ENCODE measurements around the gene EYS. TPM values are rescaled to one million over a fixed set of nuclear protein-coding genes. Genes with fewer than 3 reads are reported as not detected.

Gene EYS
- total and polyA plus RNA-seq, 4 donors = 0.08 to 0.63 (median 0.36) TPM

DNA sequence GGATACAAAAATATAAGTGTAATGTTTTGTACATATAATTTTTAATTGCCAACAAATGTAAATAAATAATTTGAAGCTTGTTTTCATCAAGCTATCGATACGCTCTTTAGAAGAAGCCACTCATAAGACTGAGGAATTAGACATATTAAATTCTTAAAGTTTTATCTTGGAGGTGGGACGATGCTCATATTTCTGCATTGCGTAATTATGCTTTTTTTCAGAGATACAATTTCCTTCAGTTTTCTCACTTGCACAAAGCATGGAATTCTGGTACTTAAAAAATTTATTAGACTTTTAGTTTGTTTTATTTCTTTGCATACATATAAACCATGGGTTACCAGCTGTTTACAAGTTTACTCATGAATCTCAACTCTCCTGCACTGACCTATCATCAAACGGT, 980.0 kb downstream of the EYS start:
- H3K9me3 ChIP-seq (ENCODE audit: control insufficient read depth in 4 of 4, low read length in 3 of 4) = no peaks in the 10 kb centered on the region
- no peak for TF ChIP-seq JUND (IDR thresholded peaks at IDR 0.05)
- no peaks in the 10 kb centered on the region for H3K27me3 ChIP-seq (ENCODE audit: control insufficient read depth in 4 of 4, insufficient read depth in 4 of 4, low read length in 3 of 4)
- no peak for DNase-seq (ENCODE audit: low spot score)
- no peak overlapping the region for H3K27ac ChIP-seq (ENCODE audit: low read depth in 1 of 2, low read length in 2 of 2)
- H3K4me1 ChIP-seq (ENCODE audit: control insufficient read depth in 4 of 4, insufficient read depth in 4 of 4, low read length in 3 of 4) = peaks cover 0 to 1% (median 0%) of the 10 kb centered on the region in 4 donors
- no peaks in the 10 kb centered on the region for H3K36me3 ChIP-seq (ENCODE audit: control insufficient read depth in 4 of 4, insufficient read depth in 3 of 4, low read depth in 1 of 4, low read length in 3 of 4)
- no peak overlapping the region for H3K9ac ChIP-seq (ENCODE audit: low read depth in 1 of 2, low read length in 2 of 2)
- 88% methylated on average over 5 of the region's 5 CpGs for WGBS
- H3K4me3 ChIP-seq (ENCODE audit: low read depth in 1 of 3, low read length in 3 of 3) = no peak overlapping the region

DNA sequence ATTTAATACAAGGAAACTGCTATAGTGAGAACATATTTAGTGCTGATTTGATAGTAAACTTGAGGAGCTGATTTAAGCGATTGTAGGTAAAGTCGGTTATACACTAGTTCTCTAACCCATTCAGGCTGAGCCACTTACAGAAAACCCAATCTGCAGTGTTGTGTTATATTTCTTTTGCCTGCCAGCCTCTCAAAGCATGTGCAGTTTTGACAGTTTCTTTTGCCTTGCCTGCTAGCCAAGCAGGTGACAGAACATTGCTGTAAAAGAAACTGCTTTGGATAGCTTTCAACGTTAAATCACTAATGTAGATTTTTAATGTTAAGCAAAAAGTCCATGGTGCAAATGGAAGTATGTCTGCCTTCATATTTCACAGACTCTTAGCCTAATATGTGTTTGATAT, 982.9 kb downstream of the EYS start:
- 81% methylated on average over 3 of the region's 3 CpGs for WGBS
- no peak overlapping the region for H3K9ac ChIP-seq (ENCODE audit: low read depth in 1 of 2, low read length in 2 of 2)
- no peaks in the 10 kb centered on the region for H3K9me3 ChIP-seq (ENCODE audit: control insufficient read depth in 4 of 4, low read length in 3 of 4)
- DNase-seq (ENCODE audit: low spot score) = no peak
- no peak overlapping the region for H3K4me3 ChIP-seq (ENCODE audit: low read depth in 1 of 3, low read length in 3 of 3)
- no peak overlapping the region for H3K27ac ChIP-seq (ENCODE audit: low read depth in 1 of 2, low read length in 2 of 2)
- TF ChIP-seq YY1 (IDR thresholded peaks at IDR 0.05) (no peak), GABPA (IDR thresholded peaks at IDR 0.05 in 1 of 2, conservative IDR thresholded peaks at IDR 0.05 in 1 of 2) (no peak), JUND (IDR thresholded peaks at IDR 0.05) (no peak), SP1 (IDR thresholded peaks at IDR 0.05) (no peak), FOXA1 (IDR thresholded peaks at IDR 0.05) (no peak), HNF4G (IDR thresholded peaks at IDR 0.05) (no peak), RAD21 (IDR thresholded peaks at IDR 0.05) (no peak), HNF4A (conservative IDR thresholded peaks at IDR 0.05) (no peak), TAF1 (conservative IDR thresholded peaks at IDR 0.05) (no peak), MAX (IDR thresholded peaks at IDR 0.05) (no peak), FOXA2 (IDR thresholded peaks at IDR 0.05) (no peak), CTCF (IDR thresholded peaks at IDR 0.05; ENCODE audit: low read depth, low read length, missing input control) (no peak), NR2F2 (IDR thresholded peaks at IDR 0.05) (no peak), ZBTB33 (IDR thresholded peaks at IDR 0.05) (no peak), EGR1 (IDR thresholded peaks at IDR 0.05; ENCODE audit: low read depth in 2 of 2) (no peak), RXRA (IDR thresholded peaks at IDR 0.05) (no peak)
- TF ChIP-seq, protein P1, sequence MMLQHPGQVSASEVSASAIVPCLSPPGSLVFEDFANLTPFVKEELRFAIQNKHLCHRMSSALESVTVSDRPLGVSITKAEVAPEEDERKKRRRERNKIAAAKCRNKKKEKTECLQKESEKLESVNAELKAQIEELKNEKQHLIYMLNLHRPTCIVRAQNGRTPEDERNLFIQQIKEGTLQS (IDR thresholded peaks at IDR 0.05) = no peak
- TF ChIP-seq, protein P2, sequence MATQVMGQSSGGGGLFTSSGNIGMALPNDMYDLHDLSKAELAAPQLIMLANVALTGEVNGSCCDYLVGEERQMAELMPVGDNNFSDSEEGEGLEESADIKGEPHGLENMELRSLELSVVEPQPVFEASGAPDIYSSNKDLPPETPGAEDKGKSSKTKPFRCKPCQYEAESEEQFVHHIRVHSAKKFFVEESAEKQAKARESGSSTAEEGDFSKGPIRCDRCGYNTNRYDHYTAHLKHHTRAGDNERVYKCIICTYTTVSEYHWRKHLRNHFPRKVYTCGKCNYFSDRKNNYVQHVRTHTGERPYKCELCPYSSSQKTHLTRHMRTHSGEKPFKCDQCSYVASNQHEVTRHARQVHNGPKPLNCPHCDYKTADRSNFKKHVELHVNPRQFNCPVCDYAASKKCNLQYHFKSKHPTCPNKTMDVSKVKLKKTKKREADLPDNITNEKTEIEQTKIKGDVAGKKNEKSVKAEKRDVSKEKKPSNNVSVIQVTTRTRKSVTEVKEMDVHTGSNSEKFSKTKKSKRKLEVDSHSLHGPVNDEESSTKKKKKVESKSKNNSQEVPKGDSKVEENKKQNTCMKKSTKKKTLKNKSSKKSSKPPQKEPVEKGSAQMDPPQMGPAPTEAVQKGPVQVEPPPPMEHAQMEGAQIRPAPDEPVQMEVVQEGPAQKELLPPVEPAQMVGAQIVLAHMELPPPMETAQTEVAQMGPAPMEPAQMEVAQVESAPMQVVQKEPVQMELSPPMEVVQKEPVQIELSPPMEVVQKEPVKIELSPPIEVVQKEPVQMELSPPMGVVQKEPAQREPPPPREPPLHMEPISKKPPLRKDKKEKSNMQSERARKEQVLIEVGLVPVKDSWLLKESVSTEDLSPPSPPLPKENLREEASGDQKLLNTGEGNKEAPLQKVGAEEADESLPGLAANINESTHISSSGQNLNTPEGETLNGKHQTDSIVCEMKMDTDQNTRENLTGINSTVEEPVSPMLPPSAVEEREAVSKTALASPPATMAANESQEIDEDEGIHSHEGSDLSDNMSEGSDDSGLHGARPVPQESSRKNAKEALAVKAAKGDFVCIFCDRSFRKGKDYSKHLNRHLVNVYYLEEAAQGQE (IDR thresholded peaks at IDR 0.05) = no peak
- no peaks in the 10 kb centered on the region for H3K36me3 ChIP-seq (ENCODE audit: control insufficient read depth in 4 of 4, insufficient read depth in 3 of 4, low read depth in 1 of 4, low read length in 3 of 4)
- peaks cover 0 to 1% (median 0%) of the 10 kb centered on the region in 4 donors for H3K4me1 ChIP-seq (ENCODE audit: control insufficient read depth in 4 of 4, insufficient read depth in 4 of 4, low read length in 3 of 4)
- no peaks in the 10 kb centered on the region for H3K27me3 ChIP-seq (ENCODE audit: control insufficient read depth in 4 of 4, insufficient read depth in 4 of 4, low read length in 3 of 4)
